Gastroesophageal sphincter (tissue), 3 donors: ENCODE results near the gene IGF2R.

Experiments
- POLR2A ChIP-seq, 2 donors: fragments of 450-650 bp; IDR thresholded peaks; one replicate each; pipeline ENCODE4 v1.6.1; 2017; ENCODE audit warnings: antibody characterized with exemption in 2 of 2, mild to moderate bottlenecking in 2 of 2, moderate library complexity in 1 of 2
- TF ChIP-seq, protein P1 (sequence below), 4 experiments: fragments of 200-600 bp in 2 of 4; fragments of 450-650 bp in 2 of 4; sonication (generic) in 1 of 4; IDR thresholded peaks; one replicate each; pipeline ENCODE4 v1.5.1; 2017 to 2019; ENCODE audit warnings: antibody characterized with exemption in 4 of 4, mild to moderate bottlenecking in 2 of 4, moderate library complexity in 2 of 4

DNA sequence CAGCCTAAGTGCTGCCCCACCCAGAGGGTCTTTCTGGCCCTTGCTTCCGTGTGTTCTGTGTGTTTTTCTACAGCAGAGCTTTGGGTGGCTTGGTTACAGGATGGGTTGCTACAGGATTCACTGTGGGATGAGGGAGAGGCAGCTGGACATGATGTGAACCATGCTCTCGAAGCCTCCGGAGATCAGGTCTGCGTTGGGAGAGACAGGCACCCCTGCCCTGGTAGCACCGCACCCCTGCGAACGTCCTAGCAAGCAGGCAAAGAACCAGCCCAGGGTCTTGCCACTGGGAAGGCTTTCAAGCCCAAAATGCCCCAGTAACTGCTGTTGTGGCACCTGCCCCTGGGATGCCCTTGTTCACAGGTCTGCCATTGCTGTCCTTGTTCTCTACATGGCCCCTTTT lies 66.4 kb downstream of the IGF2R start:
- TF ChIP-seq, protein P1, sequence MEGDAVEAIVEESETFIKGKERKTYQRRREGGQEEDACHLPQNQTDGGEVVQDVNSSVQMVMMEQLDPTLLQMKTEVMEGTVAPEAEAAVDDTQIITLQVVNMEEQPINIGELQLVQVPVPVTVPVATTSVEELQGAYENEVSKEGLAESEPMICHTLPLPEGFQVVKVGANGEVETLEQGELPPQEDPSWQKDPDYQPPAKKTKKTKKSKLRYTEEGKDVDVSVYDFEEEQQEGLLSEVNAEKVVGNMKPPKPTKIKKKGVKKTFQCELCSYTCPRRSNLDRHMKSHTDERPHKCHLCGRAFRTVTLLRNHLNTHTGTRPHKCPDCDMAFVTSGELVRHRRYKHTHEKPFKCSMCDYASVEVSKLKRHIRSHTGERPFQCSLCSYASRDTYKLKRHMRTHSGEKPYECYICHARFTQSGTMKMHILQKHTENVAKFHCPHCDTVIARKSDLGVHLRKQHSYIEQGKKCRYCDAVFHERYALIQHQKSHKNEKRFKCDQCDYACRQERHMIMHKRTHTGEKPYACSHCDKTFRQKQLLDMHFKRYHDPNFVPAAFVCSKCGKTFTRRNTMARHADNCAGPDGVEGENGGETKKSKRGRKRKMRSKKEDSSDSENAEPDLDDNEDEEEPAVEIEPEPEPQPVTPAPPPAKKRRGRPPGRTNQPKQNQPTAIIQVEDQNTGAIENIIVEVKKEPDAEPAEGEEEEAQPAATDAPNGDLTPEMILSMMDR (IDR thresholded peaks at IDR 0.05): no peak
- no peak for TF ChIP-seq POLR2A (IDR thresholded peaks at IDR 0.05)
